ENCODE measurements around the gene WDR82. TPM values are rescaled to one million over a fixed set of nuclear protein-coding genes. Genes with fewer than 3 reads are reported as not detected.

The WDR82 gene
- total RNA-seq, 3 donors from 2014 or later (not counting 1 experiment from before 2014, with no cell fraction given): 108 to 131 (median 109) TPM

DNA sequence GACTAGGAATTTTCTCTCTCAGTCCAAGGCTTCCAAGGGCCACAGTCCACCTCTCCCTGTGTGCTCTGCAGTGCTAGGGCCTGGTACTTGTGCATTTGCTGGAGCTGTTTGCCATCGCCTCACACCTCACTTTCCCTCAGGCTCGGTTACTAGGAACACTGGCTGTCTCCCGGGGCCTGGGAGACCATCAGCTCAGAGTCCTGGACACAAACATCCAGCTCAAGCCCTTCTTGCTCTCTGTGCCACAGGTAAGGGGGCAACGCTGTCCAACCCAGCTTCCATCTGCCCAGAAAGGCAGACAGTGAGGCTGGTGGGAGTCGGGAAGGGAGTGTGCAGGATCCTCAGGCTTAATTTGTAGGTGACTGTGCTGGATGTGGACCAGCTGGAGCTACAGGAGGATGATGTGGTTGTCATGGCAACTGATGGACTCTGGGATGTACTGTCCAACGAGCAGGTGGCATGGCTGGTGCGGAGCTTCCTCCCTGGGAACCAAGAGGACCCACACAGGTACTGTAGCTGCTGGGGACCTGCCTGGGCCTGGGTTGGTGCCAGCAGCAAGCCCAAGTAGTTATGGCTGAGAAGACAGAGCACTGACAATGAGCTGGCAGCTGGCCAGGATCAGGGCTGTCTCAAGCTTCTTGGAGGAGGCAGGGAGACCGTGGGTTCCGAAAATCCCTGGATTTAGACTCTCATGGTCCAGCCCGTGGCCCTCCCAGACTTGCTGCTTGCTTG, 29.5 kb downstream of the WDR82 start:
- peaks cover 74% of the 10 kb centered on the region for H3K4me1 ChIP-seq (ENCODE audit: control insufficient read depth, insufficient read depth, low read length)
- Mint-ChIP-seq H3K4me3 (peak overlapping the region; percentile 9), H3K36me3 (peaks cover 8% of the 10 kb centered on the region), H3K9me3 (no peaks in the 10 kb centered on the region), H3K27me3 (ENCODE audit: low read depth in 2 of 2) (no peaks in the 10 kb centered on the region), H3K27ac (peak overlapping the region; percentile 91 to 92), H3K4me1 (peaks cover 71 to 81% of the 10 kb centered on the region in 2 donors)
- DNase-seq: peak; percentile 14 to 63
- no peak overlapping the region for H3K27ac ChIP-seq (ENCODE audit: low read length)
- intact Hi-C loops (cut with micrococcal nuclease): no loop called here
- peaks cover 34% of the 10 kb centered on the region for H3K36me3 ChIP-seq (ENCODE audit: control insufficient read depth, insufficient read depth, low read length)
- no peaks in the 10 kb centered on the region for H3K27me3 ChIP-seq (ENCODE audit: control insufficient read depth, insufficient read depth, low read length)
- no peaks in the 10 kb centered on the region for H3K9me3 ChIP-seq (ENCODE audit: control insufficient read depth, insufficient read depth, low read length)
- TF ChIP-seq, protein P1, sequence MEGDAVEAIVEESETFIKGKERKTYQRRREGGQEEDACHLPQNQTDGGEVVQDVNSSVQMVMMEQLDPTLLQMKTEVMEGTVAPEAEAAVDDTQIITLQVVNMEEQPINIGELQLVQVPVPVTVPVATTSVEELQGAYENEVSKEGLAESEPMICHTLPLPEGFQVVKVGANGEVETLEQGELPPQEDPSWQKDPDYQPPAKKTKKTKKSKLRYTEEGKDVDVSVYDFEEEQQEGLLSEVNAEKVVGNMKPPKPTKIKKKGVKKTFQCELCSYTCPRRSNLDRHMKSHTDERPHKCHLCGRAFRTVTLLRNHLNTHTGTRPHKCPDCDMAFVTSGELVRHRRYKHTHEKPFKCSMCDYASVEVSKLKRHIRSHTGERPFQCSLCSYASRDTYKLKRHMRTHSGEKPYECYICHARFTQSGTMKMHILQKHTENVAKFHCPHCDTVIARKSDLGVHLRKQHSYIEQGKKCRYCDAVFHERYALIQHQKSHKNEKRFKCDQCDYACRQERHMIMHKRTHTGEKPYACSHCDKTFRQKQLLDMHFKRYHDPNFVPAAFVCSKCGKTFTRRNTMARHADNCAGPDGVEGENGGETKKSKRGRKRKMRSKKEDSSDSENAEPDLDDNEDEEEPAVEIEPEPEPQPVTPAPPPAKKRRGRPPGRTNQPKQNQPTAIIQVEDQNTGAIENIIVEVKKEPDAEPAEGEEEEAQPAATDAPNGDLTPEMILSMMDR (IDR thresholded peaks at IDR 0.05): no peak
- ATAC-seq: no peak
- H3K4me3 ChIP-seq (ENCODE audit: low read length): no peak overlapping the region
- 93% methylated on average over 10 of the region's 10 CpGs for WGBS (ENCODE audit: insufficient coverage)

DNA sequence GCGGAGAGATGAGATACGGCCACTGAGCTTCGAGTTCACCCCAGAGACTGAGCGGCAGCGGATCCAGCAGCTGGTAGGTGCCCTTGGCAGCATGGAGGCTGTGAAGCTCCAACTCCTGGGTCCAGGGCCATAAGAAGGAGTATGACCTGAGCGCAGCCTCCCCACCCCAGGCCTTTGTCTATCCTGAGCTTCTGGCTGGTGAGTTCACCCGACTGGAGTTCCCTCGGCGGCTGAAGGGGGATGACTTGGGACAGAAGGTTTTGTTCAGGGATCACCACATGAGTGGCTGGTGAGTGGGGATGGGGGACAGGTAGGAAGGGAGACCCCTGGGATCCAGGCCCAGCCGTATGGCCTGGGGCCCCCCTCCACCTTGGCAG, 30.3 kb downstream of the WDR82 start:
- no peaks in the 10 kb centered on the region for H3K9me3 Mint-ChIP-seq

DNA sequence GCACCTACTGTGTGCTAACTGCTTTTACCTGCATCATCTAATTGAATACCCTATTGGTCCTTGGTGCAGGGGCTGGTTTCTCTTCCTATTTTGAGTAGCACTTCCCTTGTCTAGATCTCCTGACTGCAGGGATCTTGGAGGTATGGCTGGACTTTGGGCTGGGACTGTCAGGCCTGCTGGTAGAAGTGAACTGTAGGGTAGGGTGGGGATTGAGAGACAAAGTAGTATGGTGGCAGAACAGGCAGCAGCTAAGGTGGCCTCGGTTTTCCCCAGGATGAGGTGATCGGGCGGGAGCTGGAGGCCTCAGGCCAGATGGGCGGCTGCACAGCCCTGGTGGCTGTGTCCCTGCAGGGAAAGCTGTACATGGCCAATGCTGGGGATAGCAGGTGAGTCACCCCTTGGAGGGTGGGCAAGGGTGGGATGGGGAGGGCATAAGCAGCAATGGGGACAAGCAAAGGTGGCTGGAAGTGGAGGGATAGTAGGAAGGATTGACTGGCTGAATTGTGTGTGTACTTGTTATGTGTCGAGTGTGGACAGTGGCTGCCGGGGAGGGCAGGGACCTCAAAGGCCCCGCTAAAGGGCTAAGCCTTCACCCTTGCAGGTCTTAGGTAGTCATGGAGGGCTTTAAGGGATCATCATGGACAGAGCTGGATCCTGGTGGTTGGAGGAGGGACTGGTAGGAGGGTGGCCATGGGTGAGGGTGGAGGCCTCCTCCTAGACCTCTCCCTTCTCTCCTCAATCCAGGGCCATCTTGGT, 30.9 kb downstream of the WDR82 start:
- Mint-ChIP-seq H3K36me3 (peaks cover 8% of the 10 kb centered on the region), H3K9me3 (no peaks in the 10 kb centered on the region), H3K4me3 (peak overlapping the region; percentile 84), H3K4me1 (peaks cover 67 to 68% of the 10 kb centered on the region in 2 donors), H3K27me3 (ENCODE audit: low read depth in 2 of 2) (no peaks in the 10 kb centered on the region), H3K27ac (peak overlapping the region; percentile 91 to 92)
- H3K4me1 ChIP-seq (ENCODE audit: control insufficient read depth, insufficient read depth, low read length): peaks cover 69% of the 10 kb centered on the region
- H3K27me3 ChIP-seq (ENCODE audit: control insufficient read depth, insufficient read depth, low read length): no peaks in the 10 kb centered on the region
- intact Hi-C loops (cut with micrococcal nuclease): no loop called here
- peaks cover 34% of the 10 kb centered on the region for H3K36me3 ChIP-seq (ENCODE audit: control insufficient read depth, insufficient read depth, low read length)
- whole genome bisulfite sequencing (ENCODE audit: insufficient coverage): 94% methylated on average over 7 of the region's 7 CpGs
- no peak for ATAC-seq
- DNase-seq: peak in 1 of 2 donors; percentile 12
- peak overlapping the region; percentile 91 for H3K27ac ChIP-seq (ENCODE audit: low read length)
- no peaks in the 10 kb centered on the region for H3K9me3 ChIP-seq (ENCODE audit: control insufficient read depth, insufficient read depth, low read length)
- TF ChIP-seq, protein P1 (IDR thresholded peaks at IDR 0.05): no peak
- no peak overlapping the region for H3K4me3 ChIP-seq (ENCODE audit: low read length)

More for the DNA sequence above, 30.3 kb downstream of the WDR82 start:
- H3K27me3 Mint-ChIP-seq (ENCODE audit: low read depth in 2 of 2): no peaks in the 10 kb centered on the region
- Histone ChIP-seq H3K27ac (ENCODE audit: low read length) (no peak overlapping the region), H3K36me3 (ENCODE audit: control insufficient read depth, insufficient read depth, low read length) (peaks cover 34% of the 10 kb centered on the region), H3K4me3 (ENCODE audit: low read length) (no peak overlapping the region), H3K27me3 (ENCODE audit: control insufficient read depth, insufficient read depth, low read length) (no peaks in the 10 kb centered on the region), H3K9me3 (ENCODE audit: control insufficient read depth, insufficient read depth, low read length) (no peaks in the 10 kb centered on the region), H3K4me1 (ENCODE audit: control insufficient read depth, insufficient read depth, low read length) (peaks cover 74% of the 10 kb centered on the region)
- H3K27ac Mint-ChIP-seq: peak overlapping the region; percentile 91 to 92
- H3K4me1 Mint-ChIP-seq: peaks cover 71 to 74% of the 10 kb centered on the region in 2 donors
- H3K4me3 Mint-ChIP-seq: peak overlapping the region; percentile 59
- 97% methylated on average over 10 of the region's 10 CpGs for WGBS (ENCODE audit: insufficient coverage)
- TF ChIP-seq, protein P1 (IDR thresholded peaks at IDR 0.05): no peak
- DNase-seq: peak in 1 of 2 donors; percentile 14
- ATAC-seq: no peak
- intact Hi-C loops (cut with micrococcal nuclease): no loop called here
- peaks cover 8% of the 10 kb centered on the region for H3K36me3 Mint-ChIP-seq

Data from natural killer cell (primary cell).